ACHN (cell line): ENCODE data around the gene COMMD10.

Experiments used
- DNase-seq: peaks from one replicate; pipeline ENCODE4 v3.0.0-alpha.2; 2015
- in situ Hi-C: cut with HindIII; loops from 2 replicates; pipeline ENCODE4 v1.10.0; 2017; ENCODE audit warnings: low sequenced_read_pairs, low pct_ligation_motif_present, low pct_unique_long_range_greater_than_20kb

COMMD10 gene

GRCh38 chr5:116159006-116159405, 74.2 kb downstream of the COMMD10 start:
- in situ Hi-C loops: no loop called here
- no peak for DNase-seq

- no peak for DNase-seq
- in situ Hi-C loops: no loop called here
These were observed 89.3 kb downstream of the COMMD10 start for GRCh38 chr5:116174111-116174510.

- DNase-seq: no peak
- in situ Hi-C loops: no loop called here
These were observed 91.3 kb downstream of the COMMD10 start for GRCh38 chr5:116176121-116176520.

GRCh38 chr5:116178925-116179324, 94.1 kb downstream of the COMMD10 start:
- in situ Hi-C loops: no loop called here

GRCh38 chr5:116209166-116209565, 124.3 kb downstream of the COMMD10 start:
- in situ Hi-C loops: no loop called here
- DNase-seq: no peak

More at GRCh38 chr5:116178925-116179324, 94.1 kb downstream of the COMMD10 start:
- no peak for DNase-seq

GRCh38 chr5:116212225-116212624, 127.4 kb downstream of the COMMD10 start:
- DNase-seq: no peak
- in situ Hi-C loops: no loop called here

- no peak for DNase-seq
- in situ Hi-C loops: no loop called here
These were observed 131.4 kb downstream of the COMMD10 start for GRCh38 chr5:116216246-116216645.

- in situ Hi-C loops: no loop called here
These were observed 140.6 kb downstream of the COMMD10 start for GRCh38 chr5:116225281-116225922.

GRCh38 chr5:116229131-116229689, 144.4 kb downstream of the COMMD10 start:
- no peak for DNase-seq
- in situ Hi-C loops: no loop called here

More at GRCh38 chr5:116225281-116225922, 140.6 kb downstream of the COMMD10 start:
- no peak for DNase-seq

GRCh38 chr5:116231288-116231687, 146.5 kb downstream of the COMMD10 start:
- in situ Hi-C loops: no loop called here
- DNase-seq: no peak

GRCh38 chr5:116234681-116235080, 149.9 kb downstream of the COMMD10 start:
- DNase-seq: no peak
- in situ Hi-C loops: no loop called here

- in situ Hi-C loops: no loop called here
- DNase-seq: peak; percentile 8
These were observed 153.2 kb downstream of the COMMD10 start for GRCh38 chr5:116237917-116238500.

- DNase-seq: no peak
- in situ Hi-C loops: no loop called here
These were observed 157.5 kb downstream of the COMMD10 start for GRCh38 chr5:116242343-116242742.

- in situ Hi-C loops: no loop called here
These were observed 163.6 kb downstream of the COMMD10 start for GRCh38 chr5:116248432-116248831.

GRCh38 chr5:116249648-116250047, 164.8 kb downstream of the COMMD10 start:
- in situ Hi-C loops: no loop called here
- no peak for DNase-seq

More at GRCh38 chr5:116248432-116248831, 163.6 kb downstream of the COMMD10 start:
- DNase-seq: no peak

- in situ Hi-C loops: no loop called here
- no peak for DNase-seq
These were observed 171.9 kb downstream of the COMMD10 start for GRCh38 chr5:116256717-116257116.

- in situ Hi-C loops: no loop called here
- no peak for DNase-seq
These were observed 180.6 kb downstream of the COMMD10 start for GRCh38 chr5:116265471-116265870.

GRCh38 chr5:116271446-116272025, 186.7 kb downstream of the COMMD10 start:
- DNase-seq: no peak
- in situ Hi-C loops: no loop called here

- DNase-seq: no peak
- in situ Hi-C loops: no loop called here
These were observed 187.6 kb downstream of the COMMD10 start for GRCh38 chr5:116272281-116272941.
